ENCODE measurements around the gene PICK1.

PICK1 gene

DNA sequence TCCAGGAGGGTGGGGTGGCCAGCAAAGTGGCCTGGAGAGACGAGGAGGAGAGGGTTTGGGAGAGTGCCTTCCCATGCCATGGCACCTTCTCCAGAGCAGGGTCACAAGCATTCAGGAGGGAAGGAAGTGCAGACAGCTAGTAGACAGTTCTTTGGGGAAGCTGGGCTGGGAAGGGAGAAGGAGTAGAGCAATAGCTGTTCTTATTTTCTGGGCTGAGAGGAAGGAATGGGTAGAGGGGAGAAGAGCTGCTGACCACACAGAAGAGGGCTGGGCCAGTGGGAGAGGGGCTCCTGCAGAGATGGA lies 14.8 kb upstream of the PICK1 start:
- no peak for DNase-seq (ENCODE audit: extremely low read depth, low read depth)
- no peak overlapping the region for H3K4me3 ChIP-seq (replicated peaks; ENCODE audit: low read depth, low read length)
- TF ChIP-seq, protein P1, sequence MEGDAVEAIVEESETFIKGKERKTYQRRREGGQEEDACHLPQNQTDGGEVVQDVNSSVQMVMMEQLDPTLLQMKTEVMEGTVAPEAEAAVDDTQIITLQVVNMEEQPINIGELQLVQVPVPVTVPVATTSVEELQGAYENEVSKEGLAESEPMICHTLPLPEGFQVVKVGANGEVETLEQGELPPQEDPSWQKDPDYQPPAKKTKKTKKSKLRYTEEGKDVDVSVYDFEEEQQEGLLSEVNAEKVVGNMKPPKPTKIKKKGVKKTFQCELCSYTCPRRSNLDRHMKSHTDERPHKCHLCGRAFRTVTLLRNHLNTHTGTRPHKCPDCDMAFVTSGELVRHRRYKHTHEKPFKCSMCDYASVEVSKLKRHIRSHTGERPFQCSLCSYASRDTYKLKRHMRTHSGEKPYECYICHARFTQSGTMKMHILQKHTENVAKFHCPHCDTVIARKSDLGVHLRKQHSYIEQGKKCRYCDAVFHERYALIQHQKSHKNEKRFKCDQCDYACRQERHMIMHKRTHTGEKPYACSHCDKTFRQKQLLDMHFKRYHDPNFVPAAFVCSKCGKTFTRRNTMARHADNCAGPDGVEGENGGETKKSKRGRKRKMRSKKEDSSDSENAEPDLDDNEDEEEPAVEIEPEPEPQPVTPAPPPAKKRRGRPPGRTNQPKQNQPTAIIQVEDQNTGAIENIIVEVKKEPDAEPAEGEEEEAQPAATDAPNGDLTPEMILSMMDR (IDR thresholded peaks at IDR 0.05; ENCODE audit: low read depth, low read length, missing control alignments) = no peak

DNA sequence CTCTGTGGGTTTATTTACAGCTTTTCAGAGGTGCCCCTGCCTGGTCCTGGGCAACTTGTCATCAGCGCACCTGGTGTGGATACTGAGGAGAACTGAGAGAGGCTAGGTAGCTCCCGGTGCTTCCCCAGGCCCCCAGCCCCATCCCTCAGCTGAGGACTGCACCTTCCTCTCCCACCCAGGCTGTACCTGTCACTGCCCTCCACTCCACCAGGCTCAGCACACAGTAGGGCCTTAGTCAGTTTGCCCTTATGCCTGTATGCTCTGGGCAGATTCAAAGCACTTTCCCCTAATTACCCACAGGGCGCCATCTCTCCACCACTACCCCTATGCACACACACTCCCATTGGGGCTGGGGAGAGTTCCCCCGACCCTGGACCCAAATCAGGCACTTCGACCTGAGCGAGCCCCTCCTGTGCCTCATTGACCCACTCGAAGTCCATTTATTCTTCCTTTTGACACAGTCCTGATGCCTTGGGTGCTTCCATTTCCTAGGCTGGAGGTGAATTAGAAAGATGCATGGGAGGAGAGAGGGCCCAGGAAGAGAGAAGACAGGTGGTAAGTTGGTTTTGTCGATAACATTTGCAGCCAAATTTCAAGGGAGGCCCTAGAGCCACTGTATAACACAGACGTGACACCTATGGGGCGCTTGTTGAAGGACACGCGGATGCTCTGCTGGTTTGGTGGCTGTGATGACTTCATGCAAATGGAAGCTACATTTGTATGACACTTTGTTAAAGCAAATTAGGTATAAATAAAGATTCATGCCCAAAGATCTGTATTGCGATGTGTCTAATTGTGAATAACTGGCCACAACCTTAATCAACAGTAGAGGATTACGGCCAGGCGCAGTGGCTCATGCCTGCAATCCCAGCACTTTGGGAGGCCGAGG lies 13.8 kb upstream of the PICK1 start:
- TF ChIP-seq, protein P1 (IDR thresholded peaks at IDR 0.05; ENCODE audit: low read depth, low read length, missing control alignments) = no peak
- H3K4me3 ChIP-seq (replicated peaks; ENCODE audit: low read depth, low read length) = no peak overlapping the region
- no peak for DNase-seq (ENCODE audit: extremely low read depth, low read depth)

DNA sequence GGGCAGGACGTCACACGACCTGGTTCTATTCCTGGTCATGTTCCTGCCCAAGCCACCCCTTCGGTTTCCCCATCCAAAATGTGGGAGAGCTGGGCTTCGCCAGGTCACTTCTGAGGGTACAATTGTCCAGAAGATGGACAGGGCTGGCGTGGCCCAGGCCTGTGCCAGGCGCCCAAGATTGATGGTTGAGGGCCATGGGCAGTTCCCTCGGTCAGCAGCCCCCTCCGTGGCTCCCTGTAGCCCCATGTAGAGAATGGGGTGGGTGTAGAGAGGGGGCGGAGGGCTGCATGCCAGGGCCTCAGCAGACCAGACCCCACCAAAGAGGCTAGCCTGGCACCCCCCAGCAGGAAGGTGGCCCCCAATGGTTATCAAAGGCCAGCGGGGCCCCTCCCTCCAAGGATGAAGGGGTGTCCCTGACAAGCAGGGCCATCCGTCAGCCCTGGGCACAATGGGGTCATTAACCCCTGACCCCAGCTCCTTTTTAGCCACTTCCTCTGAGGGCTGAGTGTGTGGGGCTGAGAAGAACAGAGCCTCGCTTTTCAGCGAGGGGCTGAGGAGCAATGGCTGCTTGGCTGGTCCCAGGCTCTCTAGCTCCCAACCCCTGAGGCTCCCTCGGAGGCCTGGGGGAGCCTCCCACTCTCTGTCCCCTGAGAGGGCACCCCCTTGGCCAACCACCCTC lies 11.0 kb upstream of the PICK1 start:
- TF ChIP-seq, protein P1 (IDR thresholded peaks at IDR 0.05; ENCODE audit: low read depth, low read length, missing control alignments) = no peak
- DNase-seq (ENCODE audit: extremely low read depth, low read depth) = no peak
- H3K4me3 ChIP-seq (replicated peaks; ENCODE audit: low read depth, low read length) = no peak overlapping the region

DNA sequence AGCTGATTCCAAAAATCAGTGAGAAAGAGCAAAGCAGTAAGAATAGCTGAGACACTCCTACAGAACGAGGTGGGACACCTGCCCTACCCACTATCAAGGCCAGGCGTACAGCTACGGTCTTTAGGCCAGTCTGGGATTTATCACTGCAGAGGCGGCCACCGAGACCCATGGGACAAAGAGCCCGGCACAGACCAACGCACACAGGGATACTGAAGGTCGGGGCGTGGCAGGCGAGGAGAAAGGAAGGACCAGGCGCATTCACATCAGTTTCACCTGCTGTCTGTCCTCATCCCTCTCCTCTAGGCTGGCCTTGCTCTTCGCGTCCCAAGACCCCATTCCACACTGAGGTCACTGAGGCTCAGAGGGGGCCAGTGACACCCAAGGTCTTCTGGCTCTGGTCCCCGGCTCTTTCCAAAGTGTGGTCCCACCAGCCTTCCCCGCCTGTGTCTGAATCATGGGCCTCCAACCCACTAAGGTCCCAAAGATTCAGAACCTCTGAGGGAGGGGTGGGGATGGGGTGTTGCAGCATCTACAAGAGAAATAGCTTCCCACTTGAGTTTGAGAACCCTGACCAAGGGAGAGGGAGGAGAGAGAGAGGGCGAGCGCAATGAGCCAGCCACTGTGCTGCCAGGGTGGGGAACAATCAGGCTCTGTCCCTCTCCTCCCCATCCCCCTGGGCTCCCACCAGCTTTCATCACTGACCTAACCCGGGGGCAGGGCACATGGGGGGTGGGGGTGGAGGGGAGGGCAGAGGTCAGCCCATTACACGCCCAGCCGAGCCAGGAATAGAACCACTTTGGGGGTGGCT lies 7.2 kb upstream of the PICK1 start:
- TF ChIP-seq, protein P1 (IDR thresholded peaks at IDR 0.05; ENCODE audit: low read depth, low read length, missing control alignments) = no peak
- H3K4me3 ChIP-seq (replicated peaks; ENCODE audit: low read depth, low read length) = no peak overlapping the region

DNA sequence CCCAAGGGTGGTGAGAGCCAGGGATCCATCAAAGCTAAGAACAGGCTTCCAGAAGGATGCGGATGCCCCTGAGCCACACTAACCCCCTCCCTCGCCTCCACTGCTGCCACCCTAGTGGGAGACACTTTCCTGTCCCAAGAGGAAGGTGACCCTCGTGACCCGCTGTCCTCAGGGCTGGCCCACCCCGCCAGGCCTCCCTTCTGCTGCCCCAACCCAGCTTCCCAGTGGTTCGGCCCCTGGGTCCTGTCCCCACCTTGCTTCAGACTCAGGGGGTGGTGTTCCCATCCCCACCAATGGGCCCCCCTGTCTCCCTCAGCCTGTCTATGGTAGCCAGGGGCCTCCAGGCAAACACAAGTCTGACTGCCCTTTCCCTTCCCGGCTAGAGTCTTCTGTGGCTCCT lies 6.5 kb upstream of the PICK1 start:
- DNase-seq (ENCODE audit: extremely low read depth, low read depth) = no peak
- TF ChIP-seq, protein P1 (IDR thresholded peaks at IDR 0.05; ENCODE audit: low read depth, low read length, missing control alignments) = no peak
- H3K4me3 ChIP-seq (replicated peaks; ENCODE audit: low read depth, low read length) = no peak overlapping the region

More for the DNA sequence above, 7.2 kb upstream of the PICK1 start:
- no peak for DNase-seq (ENCODE audit: extremely low read depth, low read depth)

DNA sequence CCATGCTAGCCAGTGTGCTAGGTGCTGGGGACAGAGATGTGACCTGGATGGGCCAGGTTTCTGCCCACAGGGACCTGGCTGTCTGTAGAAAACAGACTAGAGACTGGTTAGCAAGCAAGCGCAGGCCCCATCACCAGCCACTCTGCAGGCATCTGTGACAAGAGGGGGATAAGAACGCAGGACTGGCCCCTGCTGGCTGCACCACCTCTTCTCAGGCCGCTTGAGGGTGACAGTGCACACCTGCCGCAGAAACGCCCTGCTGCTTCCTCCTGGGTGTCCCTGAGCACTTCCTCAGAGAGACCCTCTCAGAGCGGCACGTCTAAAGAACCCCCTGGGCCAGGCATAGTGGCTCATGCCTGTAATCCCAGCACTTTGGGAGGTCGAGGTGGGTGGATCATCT lies 5.9 kb upstream of the PICK1 start:
- TF ChIP-seq, protein P1 (IDR thresholded peaks at IDR 0.05; ENCODE audit: low read depth, low read length, missing control alignments) = no peak
- no peak for DNase-seq (ENCODE audit: extremely low read depth, low read depth)
- H3K4me3 ChIP-seq (replicated peaks; ENCODE audit: low read depth, low read length) = no peak overlapping the region
